H1 (cell line): ENCODE measurements around the gene COCH.

Experiments used
- CHD1 ChIP-seq: IDR thresholded peaks from 2 replicates; pipeline ENCODE4 v1.6.1; 2012; ENCODE audit warnings: low read depth, low read length, improper control_type of control experiment
- SP1 ChIP-seq: IDR thresholded peaks from 2 replicates; pipeline ENCODE4 v1.6.1; 2011; ENCODE audit warnings: low read depth, low read length
- TF ChIP-seq, protein P1 (sequence below), 3 experiments: IDR thresholded peaks; 1 replicate in 2 of 3; 2 replicates in 1 of 3; pipeline versions ENCODE4 v1.5.1 to v1.6.1; 2011; ENCODE audit warnings: low read length in 3 of 3, mild to moderate bottlenecking in 3 of 3, inconsistent platforms in 2 of 3, low read depth in 1 of 3, moderate library complexity in 1 of 3; ENCODE audit not compliant: insufficient read depth in 1 of 3; ENCODE audit errors: control extremely low read depth in 1 of 3

DNA sequence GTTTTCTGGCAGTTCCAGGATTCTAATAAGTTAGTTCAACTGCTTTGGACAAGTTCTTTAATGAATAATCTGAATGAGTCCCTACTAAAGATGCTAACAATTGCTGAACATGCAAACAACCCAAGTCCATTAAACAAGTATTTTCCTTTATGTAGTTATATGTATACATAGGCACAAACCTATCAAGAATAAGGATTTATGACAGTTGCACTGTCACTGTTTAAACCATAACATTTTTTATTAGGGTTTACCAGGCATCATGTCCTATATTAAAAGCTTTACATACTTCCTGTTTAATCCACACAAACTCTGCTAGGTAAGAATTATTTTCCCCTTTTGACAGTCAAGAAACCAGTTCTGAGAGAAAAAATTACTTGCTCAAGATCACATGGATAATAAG is 31.9 kb upstream of the COCH start:
- TF ChIP-seq, protein P1, sequence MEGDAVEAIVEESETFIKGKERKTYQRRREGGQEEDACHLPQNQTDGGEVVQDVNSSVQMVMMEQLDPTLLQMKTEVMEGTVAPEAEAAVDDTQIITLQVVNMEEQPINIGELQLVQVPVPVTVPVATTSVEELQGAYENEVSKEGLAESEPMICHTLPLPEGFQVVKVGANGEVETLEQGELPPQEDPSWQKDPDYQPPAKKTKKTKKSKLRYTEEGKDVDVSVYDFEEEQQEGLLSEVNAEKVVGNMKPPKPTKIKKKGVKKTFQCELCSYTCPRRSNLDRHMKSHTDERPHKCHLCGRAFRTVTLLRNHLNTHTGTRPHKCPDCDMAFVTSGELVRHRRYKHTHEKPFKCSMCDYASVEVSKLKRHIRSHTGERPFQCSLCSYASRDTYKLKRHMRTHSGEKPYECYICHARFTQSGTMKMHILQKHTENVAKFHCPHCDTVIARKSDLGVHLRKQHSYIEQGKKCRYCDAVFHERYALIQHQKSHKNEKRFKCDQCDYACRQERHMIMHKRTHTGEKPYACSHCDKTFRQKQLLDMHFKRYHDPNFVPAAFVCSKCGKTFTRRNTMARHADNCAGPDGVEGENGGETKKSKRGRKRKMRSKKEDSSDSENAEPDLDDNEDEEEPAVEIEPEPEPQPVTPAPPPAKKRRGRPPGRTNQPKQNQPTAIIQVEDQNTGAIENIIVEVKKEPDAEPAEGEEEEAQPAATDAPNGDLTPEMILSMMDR (IDR thresholded peaks at IDR 0.05; ENCODE audit: control extremely low read depth in 1 of 3, insufficient read depth in 1 of 3, low read depth in 1 of 3, low read length in 3 of 3) = no peak
- no peak for TF ChIP-seq CHD1
- TF ChIP-seq SP1 = no peak
